HepG2 (cell line): ENCODE data around the gene PPP1R9B. TPM values are rescaled to one million over a fixed set of nuclear protein-coding genes. Genes with fewer than 3 reads are reported as not detected.

Experiments used
- DMAP1 ChIP-seq: IDR thresholded peaks from 2 replicates; pipeline ENCODE4 v1.6.1; 2016
- HMGXB3 ChIP-seq: sonication (generic); formaldehyde crosslinking; IDR thresholded peaks from 2 replicates; pipeline ENCODE4 v1.4.0; 2020; ENCODE audit warnings: missing genetic modification reagents, borderline replicate concordance
- KLF16 ChIP-seq, 2 experiments: sonication (generic) in 1 of 2; formaldehyde crosslinking in 1 of 2; IDR thresholded peaks; 2 replicates each; pipeline versions ENCODE4 v1.6.1 to v1.8.0; 2016 to 2023; ENCODE audit warnings: missing genetic modification reagents in 2 of 2, missing compliant biosample characterization in 1 of 2
- NAIF1 ChIP-seq: sonication (generic); formaldehyde crosslinking; IDR thresholded peaks from 2 replicates; pipeline ENCODE4 v1.5.0; 2020; ENCODE audit warnings: mild to moderate bottlenecking, missing genetic modification reagents, borderline replicate concordance
- PITX1 ChIP-seq: sonication (generic); formaldehyde crosslinking; IDR thresholded peaks from 2 replicates; pipeline ENCODE4 v1.5.1; 2020; ENCODE audit warnings: mild to moderate bottlenecking, missing genetic modification reagents
- SNAI1 ChIP-seq: sonication (generic); formaldehyde crosslinking; IDR thresholded peaks from 2 replicates; pipeline ENCODE4 v1.5.0; 2020; ENCODE audit warnings: mild to moderate bottlenecking, missing genetic modification reagents, borderline replicate concordance
- SRY ChIP-seq: sonication (generic); formaldehyde crosslinking; IDR thresholded peaks from 2 replicates; pipeline ENCODE4 v1.8.0; 2022; ENCODE audit warnings: mild to moderate bottlenecking, missing genetic modification reagents
- TCF7L2 ChIP-seq: IDR thresholded peaks from 2 replicates; pipeline ENCODE4 v1.6.1; 2011; ENCODE audit warnings: mild to moderate bottlenecking, low read depth, low read length, moderate library complexity
- TFDP1 ChIP-seq: IDR thresholded peaks from 2 replicates; pipeline ENCODE4 v1.6.1; 2016; ENCODE audit warnings: missing compliant biosample characterization, missing genetic modification reagents, borderline replicate concordance
- ZBTB43 ChIP-seq: sonication (generic); formaldehyde crosslinking; conservative IDR thresholded peaks from 2 replicates; pipeline ENCODE4 v1.4.0; 2020; ENCODE audit warnings: missing genetic modification reagents
- ZBTB49 ChIP-seq: sonication (generic); formaldehyde crosslinking; IDR thresholded peaks from 2 replicates; pipeline ENCODE4 v1.4.0; 2020; ENCODE audit warnings: missing genetic modification reagents, borderline replicate concordance
- ZFX ChIP-seq: sonication (generic); formaldehyde crosslinking; IDR thresholded peaks from 2 replicates; pipeline ENCODE4 v1.4.0; 2020; ENCODE audit warnings: mild to moderate bottlenecking, low read depth, missing genetic modification reagents, moderate library complexity
- ZNF414 ChIP-seq: sonication (generic); formaldehyde crosslinking; IDR thresholded peaks from 2 replicates; pipeline ENCODE4 v1.5.0; 2020; ENCODE audit warnings: missing genetic modification reagents
- ZNF432 ChIP-seq: sonication (generic); formaldehyde crosslinking; IDR thresholded peaks from 2 replicates; pipeline ENCODE4 v1.5.0; 2020; ENCODE audit warnings: missing genetic modification reagents, mild to moderate bottlenecking, borderline replicate concordance
- ZNF597 ChIP-seq: sonication (generic); formaldehyde crosslinking; IDR thresholded peaks from 2 replicates; pipeline ENCODE4 v1.5.0; 2020; ENCODE audit warnings: missing genetic modification reagents
- ZNF709 ChIP-seq: sonication (generic); formaldehyde crosslinking; IDR thresholded peaks from 2 replicates; pipeline ENCODE4 v1.5.0; 2020; ENCODE audit warnings: mild to moderate bottlenecking, missing genetic modification reagents
- ZSCAN12 ChIP-seq: sonication (generic); formaldehyde crosslinking; IDR thresholded peaks from 2 replicates; pipeline ENCODE4 v1.9.0; 2021; ENCODE audit warnings: mild to moderate bottlenecking, missing genetic modification reagents
- polyA plus RNA-seq, 8 experiments: library from polyadenylated mRNA; depleted of rRNA in 3 of 8; stranded (reverse) in 7 of 8; unstranded in 1 of 8; fragments of >200 nt; fragmentation: Illumina TruSeq in 4 of 8; extraction: Trizol in 4 of 8; gene quantifications; 2 replicates each; pipeline versions ENCODE4 v1.2.1 to v1.2.3, GENCODE V29; 2011 to 2016; ENCODE audit warnings: low read depth in 4 of 8, missing spikeins in 1 of 8, mixed read lengths in 1 of 8; ENCODE audit not compliant: insufficient read depth in 1 of 8
- total RNA-seq, 5 experiments: library from RNA; depleted of rRNA; stranded (reverse); fragments of >200 nt; fragmentation: Illumina TruSeq; extraction: Trizol; gene quantifications; 2 replicates each; pipeline ENCODE4 v1.2.3, GENCODE V29; 2016; ENCODE audit warnings: low read depth in 1 of 5

Gene PPP1R9B
- total and polyA plus RNA-seq, 2 of the 13 experiments (the other 11 are each of a cell fraction or from before 2014, with no cell fraction given): 9.4 to 15.8 TPM

- peak; percentile 58; the same call in 1 of the 2 replicates for TF ChIP-seq HMGXB3
- no peak for TF ChIP-seq ZBTB43
- no peak for TF ChIP-seq ZNF597
- no peak for TF ChIP-seq ZBTB49 (CRISPR knock-in tag)
- peak; percentile 94 for TF ChIP-seq ZFX (CRISPR knock-in tag)
- no peak for TF ChIP-seq NAIF1 (CRISPR knock-in tag)
- TF ChIP-seq KLF16 (CRISPR knock-in tag; IDR thresholded peaks at IDR 0.05): peak in 1 of 2 experiments; percentile 67; a peak in 1 of 4 replicates
- peak; percentile 85 for TF ChIP-seq PITX1 (CRISPR knock-in tag)
- TF ChIP-seq ZSCAN12 (CRISPR knock-in tag): no peak
- TF ChIP-seq TCF7L2: no peak
- peak; percentile 64 for TF ChIP-seq DMAP1 (CRISPR knock-in tag)
- peak; percentile 54; the same call in 1 of the 2 replicates for TF ChIP-seq TFDP1
- no peak for TF ChIP-seq ZNF432 (CRISPR knock-in tag)
- TF ChIP-seq SNAI1 (CRISPR knock-in tag): no peak
- peak; percentile 69; the same call in 1 of the 2 replicates for TF ChIP-seq ZNF414
- no peak for TF ChIP-seq ZNF709 (CRISPR knock-in tag)
- TF ChIP-seq SRY (CRISPR knock-in tag): no peak
Observed at GRCh38 chr17:50151937-50152547, 1.6 kb upstream of the PPP1R9B start (continued).
